Panc1 (cell line): ENCODE measurements around the gene ZNF451. TPM values are rescaled to one million over a fixed set of nuclear protein-coding genes. Genes with fewer than 3 reads are reported as not detected.

Source experiments
- ATAC-seq: fragments of 200-7000 bp; cut with Tn5 transposase; 2 replicates; pipeline ENCODE4 v1.9.1; 2020; ENCODE audit warnings: mild to moderate bottlenecking, moderate library complexity
- BruUV-seq: library from RNA; stranded (reverse); fragments of 400-500 nt; replicated peaks from 2 replicates; lab custom pipeline; 2021; lab: Mats Ljungman, UMichigan
- CTCF ChIA-PET: fragments of 300-600 bp; sonication (Branson Sonifier 250); formaldehyde crosslinking; loops from one replicate; lab custom pipeline; 2022; ENCODE audit warnings: antibody characterized with exemption; lab: Charles Lee
- POLR2A ChIA-PET: fragments of 300-600 bp; sonication (Branson Sonifier 250); formaldehyde crosslinking; loops from one replicate; lab custom pipeline; 2022; ENCODE audit warnings: antibody characterized with exemption; lab: Charles Lee
- DNase-seq: peaks from one replicate; pipeline ENCODE4 v3.0.0-alpha.2; 2010; ENCODE audit warnings: low read depth, low spot score
- H3K27ac ChIP-seq: 2 replicates; pipeline ENCODE4 v1.5.1; 2011; ENCODE audit warnings: mild to moderate bottlenecking, low read length, inconsistent platforms
- H3K27me3 ChIP-seq: fragments of 200-500 bp; sonication (Bioruptor generic); 2 replicates; pipeline ENCODE4 v1.6.0; 2014; ENCODE audit warnings: low read length, inconsistent platforms; ENCODE audit not compliant: control insufficient read depth, insufficient read depth
- H3K36me3 ChIP-seq: fragments of 200-500 bp; sonication (Bioruptor generic); 2 replicates; pipeline ENCODE4 v1.5.1; 2014; ENCODE audit warnings: inconsistent platforms, mild to moderate bottlenecking, low read length, moderate library complexity; ENCODE audit not compliant: control insufficient read depth, insufficient read depth
- H3K4me1 ChIP-seq: 2 replicates; pipeline ENCODE4 v1.5.1; 2011; ENCODE audit warnings: inconsistent platforms, mild to moderate bottlenecking, low read length, moderate library complexity; ENCODE audit not compliant: control insufficient read depth, insufficient read depth
- H3K4me3 ChIP-seq, 2 experiments: 2 replicates each; pipeline ENCODE4 v1.5.1; 2011 to 2012; ENCODE audit warnings: low read depth in 2 of 2, low read length in 2 of 2, mild to moderate bottlenecking in 2 of 2, inconsistent platforms in 1 of 2, moderate library complexity in 1 of 2
- H3K9me3 ChIP-seq: fragments of 200-500 bp; sonication (Bioruptor generic); 2 replicates; pipeline ENCODE4 v1.5.1; 2014; ENCODE audit warnings: low read depth, mild to moderate bottlenecking, inconsistent platforms, low read length, moderate library complexity; ENCODE audit not compliant: control insufficient read depth, insufficient read depth
- CTCF ChIP-seq: fragments of 450-650 bp; IDR thresholded peaks from 2 replicates; pipeline ENCODE4 v1.5.1; 2017; ENCODE audit warnings: mild to moderate bottlenecking
- POLR2AphosphoS5 ChIP-seq: IDR thresholded peaks from 2 replicates; pipeline ENCODE4 v1.6.1; 2012; ENCODE audit warnings: mild to moderate bottlenecking, low read depth, low read length, moderate library complexity
- REST ChIP-seq, 2 experiments: IDR thresholded peaks; 2 replicates each; pipeline ENCODE4 v1.6.1; 2011 to 2012; ENCODE audit warnings: low read depth in 2 of 2, control low read depth in 1 of 2, low read length in 1 of 2, mild to moderate bottlenecking in 1 of 2, moderate library complexity in 1 of 2; ENCODE audit not compliant: insufficient read depth in 1 of 2
- SIN3A ChIP-seq: IDR thresholded peaks from 2 replicates; pipeline ENCODE4 v1.6.1; 2012; ENCODE audit warnings: low read depth, mild to moderate bottlenecking, low read length, moderate library complexity, borderline replicate concordance; ENCODE audit not compliant: insufficient read depth
- TCF7L2 ChIP-seq: IDR thresholded peaks from 2 replicates; pipeline ENCODE4 v1.6.1; 2011; ENCODE audit warnings: mild to moderate bottlenecking, low read depth, low read length, inconsistent platforms
- in situ Hi-C: cut with HindIII; loops from 2 replicates; pipeline ENCODE4 v1.10.0; 2016; ENCODE audit warnings: low sequenced_read_pairs, low pct_unique_long_range_greater_than_20kb
- intact Hi-C: fragments of 100-400 bp; cut with micrococcal nuclease; formaldehyde crosslinking; loops from one replicate; pipeline ENCODE4 v1.10.0; 2022; ENCODE audit not compliant: unreplicated experiment
- total RNA-seq: library from RNA; stranded (reverse); gene quantifications from one replicate; pipeline ENCODE4 v1.2.1, GENCODE V29; 2021; ENCODE audit not compliant: unreplicated experiment

Gene ZNF451
- total RNA-seq, 1 experiment from 2014 or later: 71.1 TPM

GRCh38 chr6:57075092-57075491, 14.9 kb upstream of the ZNF451 start:
- POLR2A ChIA-PET: no interaction called here
- Histone ChIP-seq H3K4me1 (no peaks in the 10 kb centered on the region), H3K27me3 (no peaks in the 10 kb centered on the region), H3K4me3 (no peak overlapping the region), H3K27ac (no peak overlapping the region), H3K36me3 (no peaks in the 10 kb centered on the region), H3K9me3 (no peaks in the 10 kb centered on the region)
- no peak for TF ChIP-seq REST (IDR thresholded peaks at IDR 0.05; ENCODE audit: insufficient read depth in 1 of 2, low read depth in 2 of 2, low read length in 1 of 2)
- TF ChIP-seq CTCF: no peak
- TF ChIP-seq SIN3A: no peak
- TF ChIP-seq TCF7L2: no peak
- TF ChIP-seq POLR2AphosphoS5: no peak
- intact Hi-C loops: no loop called here
- ATAC-seq (no peak), DNase-seq (no peak)
- CTCF ChIA-PET: no interaction called here
- BruUV-seq: no TSS peak
- in situ Hi-C loops: no loop called here

- no peak for DNase-seq
- no peaks in the 10 kb centered on the region for H3K4me1 ChIP-seq
- ATAC-seq: no peak
- ChIA-PET POLR2A (no interaction called here), CTCF (no interaction called here)
- intact Hi-C loops (no loop called here), in situ Hi-C loops (no loop called here)
- H3K27me3 ChIP-seq: no peaks in the 10 kb centered on the region
- H3K9me3 ChIP-seq: no peaks in the 10 kb centered on the region
- no peak overlapping the region for H3K27ac ChIP-seq
- no peaks in the 10 kb centered on the region for H3K36me3 ChIP-seq
- no TSS peak for BruUV-seq
- no peak overlapping the region for H3K4me3 ChIP-seq
- TF ChIP-seq POLR2AphosphoS5 (no peak), REST (IDR thresholded peaks at IDR 0.05; ENCODE audit: insufficient read depth in 1 of 2, low read depth in 2 of 2, low read length in 1 of 2) (no peak), SIN3A (no peak), TCF7L2 (no peak), CTCF (no peak)
Observed at GRCh38 chr6:57078531-57079207, 11.3 kb upstream of the ZNF451 start.
